Transverse colon (tissue), 4 donors: ENCODE data around the gene CDKAL1. TPM values are rescaled to one million over a fixed set of nuclear protein-coding genes. Genes with fewer than 3 reads are reported as not detected.
"Not testable (repeated sequence)": the region's sequence is repeated elsewhere in the genome, so short reads cannot be mapped to it uniquely, and the experiment has no call there.

Experiments used
- DNase-seq: peaks from one replicate; pipeline ENCODE4 v3.0.0-alpha.2; 2019
- H3K27ac ChIP-seq, 4 donors: fragments of 200-600 bp; sonication (generic); 2 replicates each; pipeline ENCODE4 v1.5.1; 2016 to 2018; ENCODE audit warnings: inconsistent platforms in 4 of 4
- H3K27me3 ChIP-seq: fragments of 200-600 bp; sonication (generic); 2 replicates; pipeline ENCODE4 v1.5.1; 2017; ENCODE audit warnings: inconsistent platforms
- H3K36me3 ChIP-seq, 4 donors: fragments of 200-600 bp; sonication (generic); 2 replicates each; pipeline ENCODE4 v1.5.1; 2017 to 2019; ENCODE audit warnings: inconsistent platforms in 4 of 4
- H3K4me1 ChIP-seq, 4 donors: fragments of 200-600 bp; sonication (generic); 2 replicates each; pipeline ENCODE4 v1.5.1; 2017 to 2020; ENCODE audit warnings: inconsistent platforms in 4 of 4
- H3K4me3 ChIP-seq, 4 donors: fragments of 200-600 bp; sonication (generic); 1 replicate in 1 of 4; 2 replicates in 3 of 4; pipeline versions ENCODE4 v1.5.1 to v1.6.1; 2017 to 2019; ENCODE audit warnings: inconsistent platforms in 4 of 4
- H3K9me3 ChIP-seq, 2 donors: fragments of 200-600 bp; sonication (generic); 2 replicates each; pipeline ENCODE4 v1.5.1; 2017 to 2019; ENCODE audit warnings: inconsistent platforms in 2 of 2
- EP300 ChIP-seq: sonication (generic); formaldehyde crosslinking; IDR thresholded peaks from one replicate; pipeline ENCODE4 v1.6.1; 2017; ENCODE audit warnings: antibody characterized with exemption, low read depth
- POLR2A ChIP-seq: fragments of 450-650 bp; IDR thresholded peaks from one replicate; pipeline ENCODE4 v1.6.1; 2016; ENCODE audit warnings: antibody characterized with exemption, mild to moderate bottlenecking, moderate library complexity
- POLR2AphosphoS5 ChIP-seq, 3 donors: sonication (generic); formaldehyde crosslinking; IDR thresholded peaks; one replicate each; pipeline ENCODE4 v1.6.1; 2016; ENCODE audit warnings: antibody characterized with exemption in 3 of 3
- WGBS, 2 donors: methylation state at CpG; one replicate each; pipeline ENCODE4 v1.1.5; 2018; ENCODE audit warnings: low coverage in 1 of 2; 5-methylcytosine and 5-hydroxymethylcytosine counted together
- in situ Hi-C, 4 donors: fragments of 200-750 bp; cut with MboI; loops; one replicate each; pipeline versions ENCODE4 v1.15.0 to v1.15.1; 2017; ENCODE audit warnings: low sequenced_read_pairs in 3 of 4, low pct_ligation_motif_present in 1 of 4, low pct_unique_long_range_greater_than_20kb in 1 of 4
- intact Hi-C: fragments of 100-400 bp; cut with DNase I; formaldehyde crosslinking; loops from one replicate; pipeline ENCODE4 v1.15.1; 2023; ENCODE audit warnings: low total_unique reads
- total RNA-seq, 4 donors: library from RNA; depleted of rRNA; stranded (reverse); fragments of >200 nt; gene quantifications; one replicate each; pipeline ENCODE4 v1.1.0, GENCODE V29; 2016
- TF ChIP-seq, protein P1 (sequence below), 5 experiments: fragments of 200-600 bp in 3 of 5; fragments of 450-650 bp in 2 of 5; sonication (generic) in 3 of 5; IDR thresholded peaks; 1 replicate in 2 of 5; 2 replicates in 3 of 5; pipeline ENCODE4 v1.5.1; 2016 to 2017; ENCODE audit warnings: antibody characterized with exemption in 5 of 5, inconsistent platforms in 3 of 5, mild to moderate bottlenecking in 2 of 5, moderate library complexity in 1 of 5

Gene CDKAL1
- total RNA-seq, 4 donors from 2014 or later = 4.8 to 21.7 (median 12.5) TPM

DNA sequence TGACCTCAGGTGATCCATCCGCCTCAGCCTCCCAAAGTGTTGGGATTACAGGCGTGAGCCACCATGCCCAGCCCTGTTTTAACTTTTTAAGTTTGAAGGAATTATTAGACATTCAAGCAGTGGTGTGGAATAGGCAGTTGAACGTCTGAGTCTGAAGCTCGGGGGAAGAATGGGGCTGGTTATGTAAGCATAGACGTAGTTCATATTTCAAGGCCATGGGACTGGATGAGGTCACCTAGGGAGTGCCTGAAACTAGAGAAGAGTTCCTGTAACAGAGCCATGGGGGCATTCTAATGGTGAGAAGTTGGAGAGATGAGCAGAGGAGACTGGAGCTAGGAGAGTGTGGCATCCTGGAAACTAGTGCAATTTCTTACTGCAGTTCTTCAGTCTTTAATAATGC is 6.4 kb downstream of the CDKAL1 start:
- no peak overlapping the region for H3K27ac ChIP-seq
- H3K4me1 ChIP-seq = peaks cover 0 to 18% (median 9%) of the 10 kb centered on the region in 4 donors
- H3K27me3 ChIP-seq = no peaks in the 10 kb centered on the region
- no peak for DNase-seq
- intact Hi-C loops (no loop called here), in situ Hi-C loops (loop anchor here in 1 of 4 donors (25.0 kb wide), 1 partner anchor 453 kb away; no protein-coding TSS in a partner anchor)
- TF ChIP-seq POLR2A = no peak
- TF ChIP-seq EP300 = no peak
- TF ChIP-seq, protein P1, sequence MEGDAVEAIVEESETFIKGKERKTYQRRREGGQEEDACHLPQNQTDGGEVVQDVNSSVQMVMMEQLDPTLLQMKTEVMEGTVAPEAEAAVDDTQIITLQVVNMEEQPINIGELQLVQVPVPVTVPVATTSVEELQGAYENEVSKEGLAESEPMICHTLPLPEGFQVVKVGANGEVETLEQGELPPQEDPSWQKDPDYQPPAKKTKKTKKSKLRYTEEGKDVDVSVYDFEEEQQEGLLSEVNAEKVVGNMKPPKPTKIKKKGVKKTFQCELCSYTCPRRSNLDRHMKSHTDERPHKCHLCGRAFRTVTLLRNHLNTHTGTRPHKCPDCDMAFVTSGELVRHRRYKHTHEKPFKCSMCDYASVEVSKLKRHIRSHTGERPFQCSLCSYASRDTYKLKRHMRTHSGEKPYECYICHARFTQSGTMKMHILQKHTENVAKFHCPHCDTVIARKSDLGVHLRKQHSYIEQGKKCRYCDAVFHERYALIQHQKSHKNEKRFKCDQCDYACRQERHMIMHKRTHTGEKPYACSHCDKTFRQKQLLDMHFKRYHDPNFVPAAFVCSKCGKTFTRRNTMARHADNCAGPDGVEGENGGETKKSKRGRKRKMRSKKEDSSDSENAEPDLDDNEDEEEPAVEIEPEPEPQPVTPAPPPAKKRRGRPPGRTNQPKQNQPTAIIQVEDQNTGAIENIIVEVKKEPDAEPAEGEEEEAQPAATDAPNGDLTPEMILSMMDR (IDR thresholded peaks at IDR 0.05) = no peak
- no peak for TF ChIP-seq POLR2AphosphoS5 (IDR thresholded peaks at IDR 0.05)
- no peak overlapping the region for H3K4me3 ChIP-seq
- WGBS, 2 donors = 93% methylated on average over 5 of the region's 5 CpGs; no CpG with 5 or more reads in 1 of the 2 donors
- H3K36me3 ChIP-seq = no peaks in the 10 kb centered on the region
- H3K9me3 ChIP-seq = no peaks in the 10 kb centered on the region

DNA sequence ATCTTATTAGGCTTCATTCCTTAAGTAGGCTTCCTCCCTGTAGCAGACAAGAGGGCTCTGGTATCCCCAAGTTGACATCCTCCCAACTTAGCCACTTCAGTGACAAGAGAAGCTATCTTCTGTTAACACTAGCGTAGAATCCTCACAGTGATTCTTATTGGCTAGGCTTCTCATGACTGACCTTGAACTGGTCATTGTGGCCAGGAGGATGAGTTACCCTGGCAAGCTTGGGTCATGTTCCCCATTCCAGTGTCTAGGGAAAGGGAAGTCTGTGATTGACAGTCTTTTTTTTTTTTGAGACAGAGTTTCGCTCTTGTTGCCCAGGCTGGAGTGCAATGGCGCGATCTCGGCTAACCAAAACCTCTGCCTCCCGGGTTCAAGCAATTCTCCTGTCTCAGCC is 7.1 kb downstream of the CDKAL1 start:
- H3K27me3 ChIP-seq = no peaks in the 10 kb centered on the region
- peaks cover 0 to 7% (median 0%) of the 10 kb centered on the region in 4 donors for H3K36me3 ChIP-seq
- no peak for DNase-seq
- WGBS, 2 donors = 94% methylated on average over 6 of the region's 6 CpGs; no CpG with 5 or more reads in 1 of the 2 donors
- intact Hi-C loops (no loop called here), in situ Hi-C loops (loop anchor here in 1 of 4 donors (25.0 kb wide), 1 partner anchor 454 kb away; no protein-coding TSS in a partner anchor)
- no peaks in the 10 kb centered on the region for H3K9me3 ChIP-seq
- peaks cover 0 to 14% (median 6%) of the 10 kb centered on the region in 4 donors for H3K4me1 ChIP-seq
- TF ChIP-seq, protein P1 (IDR thresholded peaks at IDR 0.05) = no peak
- TF ChIP-seq EP300 = no peak
- no peak for TF ChIP-seq POLR2A
- no peak for TF ChIP-seq POLR2AphosphoS5 (IDR thresholded peaks at IDR 0.05)
- no peak overlapping the region for H3K4me3 ChIP-seq
- H3K27ac ChIP-seq = no peak overlapping the region

DNA sequence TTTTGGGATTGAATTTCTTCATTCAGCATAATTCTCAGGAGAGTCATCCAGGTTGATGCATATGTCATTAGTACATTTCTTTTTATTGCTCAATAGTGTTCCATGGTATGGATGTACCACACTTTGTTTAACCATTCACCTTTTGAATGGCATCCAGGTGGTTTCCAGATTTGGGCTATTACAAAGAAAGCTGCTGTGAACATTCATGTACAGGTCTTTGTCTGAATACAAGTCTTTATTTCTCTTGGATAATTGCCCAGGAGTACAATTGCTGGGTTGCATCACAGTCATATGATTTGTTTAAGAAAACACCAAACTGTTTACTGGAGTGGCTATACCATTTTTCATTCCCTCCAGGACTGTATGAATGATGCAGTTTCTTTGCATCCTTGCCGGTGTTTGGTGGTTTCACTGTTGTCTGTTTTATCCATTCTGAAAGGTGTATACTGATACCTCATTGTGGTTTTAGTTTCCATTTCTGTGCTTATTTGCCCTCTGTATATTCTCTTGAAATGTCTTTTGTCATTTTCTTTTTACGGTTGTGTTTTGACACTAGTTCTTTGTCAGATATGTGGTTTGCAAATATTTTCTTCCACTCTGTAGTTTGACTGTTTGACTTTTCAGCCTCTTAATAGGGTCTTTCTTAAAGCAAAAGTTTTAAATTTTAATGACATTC is 8.8 kb downstream of the CDKAL1 start:
- no peak overlapping the region for H3K4me3 ChIP-seq
- TF ChIP-seq EP300 = no peak
- DNase-seq = no peak
- H3K4me1 ChIP-seq = peaks cover 0 to 14% (median 6%) of the 10 kb centered on the region in 4 donors
- peak overlapping the region in 1 of 4 donors; percentile 5 for H3K27ac ChIP-seq
- peaks cover 0 to 12% (median 3%) of the 10 kb centered on the region in 4 donors for H3K36me3 ChIP-seq
- H3K9me3 ChIP-seq = no peaks in the 10 kb centered on the region
- WGBS, 2 donors = 20 to 22% methylated on average over 2 of the region's 2 CpGs
- in situ Hi-C loops (loop anchor here in 1 of 4 donors (25.0 kb wide), 1 partner anchor 456 kb away; no protein-coding TSS in a partner anchor), intact Hi-C loops (no loop called here)
- H3K27me3 ChIP-seq = no peaks in the 10 kb centered on the region

DNA sequence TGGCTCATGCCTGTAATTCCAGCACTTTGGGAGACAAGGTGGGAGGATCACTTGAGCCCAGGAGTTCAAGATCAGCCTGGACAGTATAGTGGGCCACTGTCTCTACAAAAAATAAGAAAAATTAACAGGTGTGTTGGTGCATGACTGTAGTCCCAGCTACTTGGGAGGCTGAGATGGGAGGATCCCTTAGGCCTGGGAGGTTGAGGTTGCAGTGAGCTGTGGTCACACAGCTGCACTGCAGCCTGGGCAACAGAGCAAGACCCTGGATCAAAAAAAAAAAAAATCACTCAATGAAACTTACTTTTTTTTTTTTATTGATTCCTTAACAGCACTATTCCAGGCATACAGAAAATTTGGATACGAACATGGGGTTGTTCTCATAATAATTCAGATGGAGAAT is 14.0 kb downstream of the CDKAL1 start:
- Histone ChIP-seq H3K27me3 (no peaks in the 10 kb centered on the region), H3K9me3 (no peaks in the 10 kb centered on the region), H3K4me3 (no peak overlapping the region), H3K4me1 (peaks cover 0 to 2% (median 1%) of the 10 kb centered on the region in 4 donors), H3K27ac (no peak overlapping the region), H3K36me3 (peaks cover 0 to 33% (median 5%) of the 10 kb centered on the region in 4 donors)
- TF ChIP-seq EP300 = no peak
- TF ChIP-seq, protein P1 (IDR thresholded peaks at IDR 0.05) = no peak
- no peak for TF ChIP-seq POLR2A
- TF ChIP-seq POLR2AphosphoS5 (IDR thresholded peaks at IDR 0.05) = no peak
- no peak for DNase-seq
- in situ Hi-C loops (loop anchor here in 1 of 4 donors (25.0 kb wide), 1 partner anchor 461 kb away; no protein-coding TSS in a partner anchor), intact Hi-C loops (no loop called here)
- WGBS, 2 donors = 100% methylated on average over 1 of the region's 1 CpG

DNA sequence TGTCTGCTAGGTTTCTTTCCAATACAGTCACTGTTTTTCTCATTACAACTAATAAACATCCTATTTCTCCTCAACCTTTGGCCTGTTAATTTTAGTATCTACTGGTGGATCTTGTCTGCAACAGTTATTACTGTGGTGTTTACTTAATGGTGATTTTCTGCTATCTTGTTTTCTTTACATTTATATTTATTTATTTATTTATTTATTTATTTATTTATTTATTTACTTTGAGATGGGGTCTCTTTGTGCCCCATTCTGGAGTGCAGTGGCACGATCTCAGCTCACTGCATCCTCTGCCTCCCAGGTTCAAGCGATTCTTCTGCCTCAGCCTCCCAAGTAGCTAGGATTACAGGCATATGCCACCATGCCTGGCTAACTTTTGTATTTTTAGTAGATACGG is 15.1 kb downstream of the CDKAL1 start:
- H3K9me3 ChIP-seq, intact Hi-C loops, H3K4me1 ChIP-seq, H3K4me3 ChIP-seq, H3K27me3 ChIP-seq, DNase-seq, H3K27ac ChIP-seq: not testable (repeated sequence)
- in situ Hi-C loops = loop anchor here in 1 of 4 donors (25.0 kb wide), 1 partner anchor 462 kb away; no protein-coding TSS in a partner anchor
- 99 to 100% methylated on average over 3 of the region's 3 CpGs for WGBS, 2 donors
- H3K36me3 ChIP-seq = peaks cover 0 to 33% (median 5%) of the 10 kb centered on the region in 4 donors
